H9 (cell line): ENCODE results near the gene SAC3D1. TPM values are rescaled to one million over a fixed set of nuclear protein-coding genes. Genes with fewer than 3 reads are reported as not detected.
A peak's percentile ranks its signal among the peaks of the same experiment; 100 is the strongest.

Source experiments
- DNase-seq: peaks from one replicate; pipeline ENCODE4 v3.0.0-alpha.2; 2017
- H2AFZ ChIP-seq: one replicate; pipeline ENCODE4 v1.6.1; 2013; ENCODE audit warnings: mild to moderate bottlenecking, low read length, control low read depth, moderate library complexity
- H2AK5ac ChIP-seq: 2 replicates; pipeline ENCODE4 v1.6.1; 2013; ENCODE audit warnings: low read length, control low read depth, mixed read lengths; ENCODE audit not compliant: insufficient read length
- H2BK120ac ChIP-seq: one replicate; pipeline ENCODE4 v1.6.1; 2013; ENCODE audit warnings: low read depth, mild to moderate bottlenecking, low read length, control low read depth, inconsistent platforms; ENCODE audit not compliant: poor library complexity, severe bottlenecking
- H2BK12ac ChIP-seq: 2 replicates; pipeline ENCODE4 v1.6.1; 2013; ENCODE audit warnings: low read length, control low read depth, mixed read lengths, low read depth; ENCODE audit not compliant: insufficient read length
- H2BK15ac ChIP-seq: 2 replicates; pipeline ENCODE4 v1.6.1; 2013; ENCODE audit warnings: low read depth, low read length, control low read depth
- H2BK20ac ChIP-seq: one replicate; pipeline ENCODE4 v1.6.1; 2013; ENCODE audit warnings: low read depth, mild to moderate bottlenecking, low read length, control low read depth, inconsistent platforms; ENCODE audit not compliant: poor library complexity, severe bottlenecking
- H2BK5ac ChIP-seq: 2 replicates; pipeline ENCODE4 v1.6.1; 2013; ENCODE audit warnings: low read length, control low read depth, mixed read lengths; ENCODE audit not compliant: insufficient read length
- H3K14ac ChIP-seq: 2 replicates; pipeline ENCODE4 v1.6.1; 2013; ENCODE audit warnings: low read length, control low read depth; ENCODE audit not compliant: insufficient read depth
- H3K18ac ChIP-seq: 2 replicates; pipeline ENCODE4 v1.6.1; 2013; ENCODE audit warnings: low read depth, mild to moderate bottlenecking, mixed read lengths, low read length, control low read depth; ENCODE audit not compliant: insufficient read length
- H3K23ac ChIP-seq: 2 replicates; pipeline ENCODE4 v1.6.1; 2013; ENCODE audit warnings: low read length, control low read depth, mixed read lengths, low read depth; ENCODE audit not compliant: insufficient read length
- H3K23me2 ChIP-seq: 2 replicates; pipeline ENCODE4 v1.6.1; 2013; ENCODE audit warnings: low read depth, mild to moderate bottlenecking, mixed read lengths, low read length, control low read depth; ENCODE audit not compliant: insufficient read length, poor library complexity, severe bottlenecking
- H3K27ac ChIP-seq: 2 replicates; pipeline ENCODE4 v1.5.1; 2013; ENCODE audit warnings: low read length, control low read depth, mixed read lengths, low read depth; ENCODE audit not compliant: insufficient read length
- H3K27me3 ChIP-seq: 2 replicates; pipeline ENCODE4 v1.6.1; 2013; ENCODE audit warnings: low read length, control low read depth, inconsistent platforms; ENCODE audit not compliant: insufficient read depth
- H3K4ac ChIP-seq: 2 replicates; pipeline ENCODE4 v1.6.1; 2013; ENCODE audit warnings: low read depth, mild to moderate bottlenecking, control low read depth, inconsistent platforms, low read length, moderate library complexity
- H3K4me1 ChIP-seq: 2 replicates; pipeline ENCODE4 v1.6.1; 2013; ENCODE audit warnings: low read length, control low read depth, inconsistent platforms; ENCODE audit not compliant: insufficient read depth
- H3K4me2 ChIP-seq: 2 replicates; pipeline ENCODE4 v1.6.1; 2013; ENCODE audit warnings: low read length, control low read depth, mixed read lengths; ENCODE audit not compliant: insufficient read length, insufficient read depth
- H3K56ac ChIP-seq: 2 replicates; pipeline ENCODE4 v1.6.1; 2013; ENCODE audit warnings: low read depth, mild to moderate bottlenecking, mixed read lengths, low read length, control low read depth; ENCODE audit not compliant: insufficient read length
- H3K79me1 ChIP-seq: 2 replicates; pipeline ENCODE4 v1.6.1; 2013; ENCODE audit warnings: low read depth, mild to moderate bottlenecking, moderate library complexity, low read length, control low read depth, inconsistent platforms; ENCODE audit not compliant: insufficient read depth, poor library complexity, severe bottlenecking
- H3K79me2 ChIP-seq: 2 replicates; pipeline ENCODE4 v1.6.1; 2013; ENCODE audit warnings: low read length, control low read depth, inconsistent platforms; ENCODE audit not compliant: insufficient read depth
- H3K9ac ChIP-seq: 2 replicates; pipeline ENCODE4 v1.6.1; 2013; ENCODE audit warnings: low read length, control low read depth, mixed read lengths; ENCODE audit not compliant: insufficient read length; ENCODE audit errors: extremely low read depth
- H3K9me3 ChIP-seq: one replicate; pipeline ENCODE4 v1.6.1; 2013; ENCODE audit warnings: low read depth, low read length, inconsistent platforms; ENCODE audit not compliant: control insufficient read depth
- H3T11ph ChIP-seq: one replicate; pipeline ENCODE4 v1.6.1; 2013; ENCODE audit warnings: mild to moderate bottlenecking, low read length, control low read depth, inconsistent platforms
- H4K20me1 ChIP-seq: one replicate; pipeline ENCODE4 v1.6.1; 2013; ENCODE audit not compliant: control insufficient read depth, insufficient read length, insufficient read depth
- H4K5ac ChIP-seq: 2 replicates; pipeline ENCODE4 v1.6.1; 2013; ENCODE audit warnings: low read depth, mild to moderate bottlenecking, mixed read lengths, low read length, control low read depth; ENCODE audit not compliant: insufficient read length
- H4K8ac ChIP-seq: replicated peaks from 2 replicates; pipeline ENCODE4 v1.6.1; 2013; ENCODE audit warnings: low read length, control low read depth, mixed read lengths, low read depth; ENCODE audit not compliant: insufficient read length
- H4K91ac ChIP-seq: 2 replicates; pipeline ENCODE4 v1.6.1; 2013; ENCODE audit warnings: low read depth, mild to moderate bottlenecking, moderate library complexity, mixed read lengths, low read length, control low read depth; ENCODE audit not compliant: insufficient read length
- H3K27ac Mint-ChIP-seq, 3 experiments: 2 replicates in 2 of 3; 3 replicates in 1 of 3; pipeline ENCODE4 v1.8.0; 2020 to 2021; ENCODE audit warnings: mixed read lengths in 3 of 3, mild to moderate bottlenecking in 1 of 3, moderate library complexity in 1 of 3
- H3K27me3 Mint-ChIP-seq: 2 replicates; pipeline ENCODE4 v1.8.0; 2021; ENCODE audit warnings: low read depth, mild to moderate bottlenecking, moderate library complexity, mixed read lengths
- H3K36me3 Mint-ChIP-seq, 3 experiments: 2 replicates in 2 of 3; 3 replicates in 1 of 3; pipeline ENCODE4 v1.8.0; 2020 to 2021; ENCODE audit warnings: low read depth in 3 of 3, mixed read lengths in 3 of 3; ENCODE audit not compliant: insufficient read depth in 1 of 3
- H3K4me1 Mint-ChIP-seq, 2 experiments: 2 replicates each; pipeline ENCODE4 v1.8.0; 2020; ENCODE audit warnings: mixed read lengths in 2 of 2
- H3K4me3 Mint-ChIP-seq, 2 experiments: 2 replicates in 1 of 2; 3 replicates in 1 of 2; pipeline ENCODE4 v1.8.0; 2020 to 2021; ENCODE audit warnings: mild to moderate bottlenecking in 2 of 2, mixed read lengths in 2 of 2, moderate library complexity in 1 of 2
- H3K9me3 Mint-ChIP-seq, 2 experiments: 2 replicates in 1 of 2; 3 replicates in 1 of 2; pipeline ENCODE4 v1.8.0; 2020; ENCODE audit warnings: mild to moderate bottlenecking in 2 of 2, mixed read lengths in 2 of 2, moderate library complexity in 1 of 2
- CTCF ChIP-seq: fragments of 200-600 bp; sonication (generic); conservative IDR thresholded peaks from 3 replicates; pipeline ENCODE4 v1.8.0; 2021; ENCODE audit warnings: antibody characterized with exemption, mild to moderate bottlenecking
- WGBS: extraction: QIAGEN DNeasy Blood & Tissue Kit; methylation state at CpG from one replicate; pipeline ENCODE4 v1.1.7; 2013; ENCODE audit warnings: missing lambda C conversion rate, low lambda C conversion rate, mixed read lengths; ENCODE audit not compliant: insufficient read length; ENCODE audit errors: extremely low coverage; 5-methylcytosine and 5-hydroxymethylcytosine counted together
- total RNA-seq: library from RNA; stranded (reverse); gene quantifications from 2 replicates; pipeline ENCODE4 v1.2.1, GENCODE V29; 2021

The SAC3D1 gene
- total RNA-seq, 1 experiment from 2014 or later = 20.7 TPM

GRCh38 chr11:65042891-65043290, 1.9 kb downstream of the SAC3D1 start:
- H3K18ac ChIP-seq = no peak overlapping the region
- peaks cover 5 to 30% (median 25%) of the 10 kb centered on the region in 3 experiments; a peak in 6 of 7 replicates for H3K36me3 Mint-ChIP-seq
- no peak overlapping the region for H2AK5ac ChIP-seq
- H3K4me2 ChIP-seq = no peak overlapping the region
- no peak overlapping the region for H4K8ac ChIP-seq
- no peak overlapping the region for H2BK12ac ChIP-seq
- H3T11ph ChIP-seq = no peak overlapping the region
- no peaks in the 10 kb centered on the region for H3K9me3 Mint-ChIP-seq
- peak overlapping the region in 2 of 3 experiments; percentile 59 to 61; a peak in 2 of 7 replicates for H3K27ac Mint-ChIP-seq
- H3K23me2 ChIP-seq = peaks cover 4% of the 10 kb centered on the region
- peaks cover 2% of the 10 kb centered on the region; the same call in 1 of the 2 replicates for H3K79me2 ChIP-seq
- H3K4me1 ChIP-seq = no peaks in the 10 kb centered on the region
- no peaks in the 10 kb centered on the region for H4K20me1 ChIP-seq
- no peak overlapping the region for H3K4ac ChIP-seq
- H2BK15ac ChIP-seq = no peak overlapping the region
- H2AFZ ChIP-seq = no peak overlapping the region
- no peak overlapping the region for H3K9ac ChIP-seq
- no peak for TF ChIP-seq CTCF
- no peak overlapping the region for H4K91ac ChIP-seq
- no peak overlapping the region for H3K56ac ChIP-seq
- no peak overlapping the region for H2BK5ac ChIP-seq
- no peaks in the 10 kb centered on the region for H3K9me3 ChIP-seq
- H4K5ac ChIP-seq = no peak overlapping the region
- DNase-seq = no peak
- H2BK20ac ChIP-seq = no peak overlapping the region
- H3K79me1 ChIP-seq = no peaks in the 10 kb centered on the region
- H2BK120ac ChIP-seq = no peak overlapping the region
- no peak overlapping the region for H3K23ac ChIP-seq
- H3K14ac ChIP-seq = no peak overlapping the region
- H3K27me3 ChIP-seq = no peaks in the 10 kb centered on the region
- peaks cover 4 to 14% of the 10 kb centered on the region in 2 experiments; a peak in 3 of 4 replicates for H3K4me1 Mint-ChIP-seq
- H3K27ac ChIP-seq = no peak overlapping the region
- H3K4me3 Mint-ChIP-seq = peak overlapping the region; percentile 91 to 96
- no peaks in the 10 kb centered on the region for H3K27me3 Mint-ChIP-seq
- WGBS = no CpG with 5 or more reads among the region's 6 CpGs
